ENCODE data around the gene MCM5.

- no peak for TF ChIP-seq POLR2A (IDR thresholded peaks at IDR 0.05)
- TF ChIP-seq CTCF (IDR thresholded peaks at IDR 0.05) = peak in 5 of 6 experiments; percentile 13 to 44 (median 24)
Observed at GRCh38 chr22:35411102-35411501, 11.2 kb downstream of the MCM5 start.
